GM23338 (cell line): ENCODE data around the gene L3MBTL1.

Experiments
- CREB1 ChIP-seq: fragments of 250-450 bp; sonication (Bioruptor Pico); IDR thresholded peaks from 2 replicates; pipeline ENCODE4 v1.5.0; 2020; ENCODE audit warnings: low read depth, mild to moderate bottlenecking, moderate library complexity
- EZH2 ChIP-seq: fragments of 200-600 bp; sonication (generic); IDR thresholded peaks from one replicate; pipeline ENCODE4 v1.8.0; 2017; ENCODE audit warnings: antibody characterized with exemption, mild to moderate bottlenecking, low read depth; ENCODE audit not compliant: unreplicated experiment
- EZH2phosphoT487 ChIP-seq: fragments of 200-600 bp; sonication (generic); IDR thresholded peaks from one replicate; pipeline ENCODE4 v1.8.1; 2018; ENCODE audit warnings: antibody characterized with exemption; ENCODE audit not compliant: unreplicated experiment
- POLR2AphosphoS5 ChIP-seq: IDR thresholded peaks from 2 replicates; pipeline ENCODE4 v1.6.1; 2016; ENCODE audit warnings: antibody characterized with exemption, low read depth
- ZNF114 ChIP-seq: fragments of 250-450 bp; sonication (Bioruptor Pico); IDR thresholded peaks from 2 replicates; pipeline ENCODE4 v1.5.0; 2020; ENCODE audit warnings: mild to moderate bottlenecking, moderate library complexity
- TF ChIP-seq, protein P1 (sequence below), 2 experiments: fragments of 200-600 bp in 1 of 2; sonication (generic) in 1 of 2; conservative IDR thresholded peaks; 2 replicates each; pipeline versions ENCODE4 v1.5.1 to v1.6.1; 2016 to 2017; ENCODE audit warnings: antibody characterized with exemption in 2 of 2, low read depth in 2 of 2, mild to moderate bottlenecking in 2 of 2, moderate library complexity in 1 of 2
- TF ChIP-seq, protein P2 (sequence below): IDR thresholded peaks from one replicate; pipeline ENCODE4 v1.6.1; 2018; ENCODE audit warnings: antibody characterized with exemption; ENCODE audit not compliant: unreplicated experiment
- TF ChIP-seq, protein P3 (sequence below): fragments of 250-450 bp; sonication (Bioruptor Pico); IDR thresholded peaks from 2 replicates; pipeline ENCODE4 v1.5.0; 2020; ENCODE audit warnings: mild to moderate bottlenecking, moderate library complexity
- TF ChIP-seq, protein P4 (sequence below): IDR thresholded peaks from 2 replicates; pipeline ENCODE4 v1.6.1; 2016; ENCODE audit warnings: antibody characterized with exemption

GRCh38 chr20:43542674-43543073 lies 35.2 kb downstream of the L3MBTL1 start:
- no peak for TF ChIP-seq EZH2
- TF ChIP-seq POLR2AphosphoS5: no peak
- TF ChIP-seq, protein P1, sequence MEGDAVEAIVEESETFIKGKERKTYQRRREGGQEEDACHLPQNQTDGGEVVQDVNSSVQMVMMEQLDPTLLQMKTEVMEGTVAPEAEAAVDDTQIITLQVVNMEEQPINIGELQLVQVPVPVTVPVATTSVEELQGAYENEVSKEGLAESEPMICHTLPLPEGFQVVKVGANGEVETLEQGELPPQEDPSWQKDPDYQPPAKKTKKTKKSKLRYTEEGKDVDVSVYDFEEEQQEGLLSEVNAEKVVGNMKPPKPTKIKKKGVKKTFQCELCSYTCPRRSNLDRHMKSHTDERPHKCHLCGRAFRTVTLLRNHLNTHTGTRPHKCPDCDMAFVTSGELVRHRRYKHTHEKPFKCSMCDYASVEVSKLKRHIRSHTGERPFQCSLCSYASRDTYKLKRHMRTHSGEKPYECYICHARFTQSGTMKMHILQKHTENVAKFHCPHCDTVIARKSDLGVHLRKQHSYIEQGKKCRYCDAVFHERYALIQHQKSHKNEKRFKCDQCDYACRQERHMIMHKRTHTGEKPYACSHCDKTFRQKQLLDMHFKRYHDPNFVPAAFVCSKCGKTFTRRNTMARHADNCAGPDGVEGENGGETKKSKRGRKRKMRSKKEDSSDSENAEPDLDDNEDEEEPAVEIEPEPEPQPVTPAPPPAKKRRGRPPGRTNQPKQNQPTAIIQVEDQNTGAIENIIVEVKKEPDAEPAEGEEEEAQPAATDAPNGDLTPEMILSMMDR (conservative IDR thresholded peaks at IDR 0.05; ENCODE audit: low read depth in 2 of 2): no peak
- TF ChIP-seq EZH2phosphoT487: no peak
- TF ChIP-seq CREB1 (CRISPR knock-in tag): no peak
- TF ChIP-seq, protein P2, sequence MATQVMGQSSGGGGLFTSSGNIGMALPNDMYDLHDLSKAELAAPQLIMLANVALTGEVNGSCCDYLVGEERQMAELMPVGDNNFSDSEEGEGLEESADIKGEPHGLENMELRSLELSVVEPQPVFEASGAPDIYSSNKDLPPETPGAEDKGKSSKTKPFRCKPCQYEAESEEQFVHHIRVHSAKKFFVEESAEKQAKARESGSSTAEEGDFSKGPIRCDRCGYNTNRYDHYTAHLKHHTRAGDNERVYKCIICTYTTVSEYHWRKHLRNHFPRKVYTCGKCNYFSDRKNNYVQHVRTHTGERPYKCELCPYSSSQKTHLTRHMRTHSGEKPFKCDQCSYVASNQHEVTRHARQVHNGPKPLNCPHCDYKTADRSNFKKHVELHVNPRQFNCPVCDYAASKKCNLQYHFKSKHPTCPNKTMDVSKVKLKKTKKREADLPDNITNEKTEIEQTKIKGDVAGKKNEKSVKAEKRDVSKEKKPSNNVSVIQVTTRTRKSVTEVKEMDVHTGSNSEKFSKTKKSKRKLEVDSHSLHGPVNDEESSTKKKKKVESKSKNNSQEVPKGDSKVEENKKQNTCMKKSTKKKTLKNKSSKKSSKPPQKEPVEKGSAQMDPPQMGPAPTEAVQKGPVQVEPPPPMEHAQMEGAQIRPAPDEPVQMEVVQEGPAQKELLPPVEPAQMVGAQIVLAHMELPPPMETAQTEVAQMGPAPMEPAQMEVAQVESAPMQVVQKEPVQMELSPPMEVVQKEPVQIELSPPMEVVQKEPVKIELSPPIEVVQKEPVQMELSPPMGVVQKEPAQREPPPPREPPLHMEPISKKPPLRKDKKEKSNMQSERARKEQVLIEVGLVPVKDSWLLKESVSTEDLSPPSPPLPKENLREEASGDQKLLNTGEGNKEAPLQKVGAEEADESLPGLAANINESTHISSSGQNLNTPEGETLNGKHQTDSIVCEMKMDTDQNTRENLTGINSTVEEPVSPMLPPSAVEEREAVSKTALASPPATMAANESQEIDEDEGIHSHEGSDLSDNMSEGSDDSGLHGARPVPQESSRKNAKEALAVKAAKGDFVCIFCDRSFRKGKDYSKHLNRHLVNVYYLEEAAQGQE: no peak
- TF ChIP-seq, protein P3, sequence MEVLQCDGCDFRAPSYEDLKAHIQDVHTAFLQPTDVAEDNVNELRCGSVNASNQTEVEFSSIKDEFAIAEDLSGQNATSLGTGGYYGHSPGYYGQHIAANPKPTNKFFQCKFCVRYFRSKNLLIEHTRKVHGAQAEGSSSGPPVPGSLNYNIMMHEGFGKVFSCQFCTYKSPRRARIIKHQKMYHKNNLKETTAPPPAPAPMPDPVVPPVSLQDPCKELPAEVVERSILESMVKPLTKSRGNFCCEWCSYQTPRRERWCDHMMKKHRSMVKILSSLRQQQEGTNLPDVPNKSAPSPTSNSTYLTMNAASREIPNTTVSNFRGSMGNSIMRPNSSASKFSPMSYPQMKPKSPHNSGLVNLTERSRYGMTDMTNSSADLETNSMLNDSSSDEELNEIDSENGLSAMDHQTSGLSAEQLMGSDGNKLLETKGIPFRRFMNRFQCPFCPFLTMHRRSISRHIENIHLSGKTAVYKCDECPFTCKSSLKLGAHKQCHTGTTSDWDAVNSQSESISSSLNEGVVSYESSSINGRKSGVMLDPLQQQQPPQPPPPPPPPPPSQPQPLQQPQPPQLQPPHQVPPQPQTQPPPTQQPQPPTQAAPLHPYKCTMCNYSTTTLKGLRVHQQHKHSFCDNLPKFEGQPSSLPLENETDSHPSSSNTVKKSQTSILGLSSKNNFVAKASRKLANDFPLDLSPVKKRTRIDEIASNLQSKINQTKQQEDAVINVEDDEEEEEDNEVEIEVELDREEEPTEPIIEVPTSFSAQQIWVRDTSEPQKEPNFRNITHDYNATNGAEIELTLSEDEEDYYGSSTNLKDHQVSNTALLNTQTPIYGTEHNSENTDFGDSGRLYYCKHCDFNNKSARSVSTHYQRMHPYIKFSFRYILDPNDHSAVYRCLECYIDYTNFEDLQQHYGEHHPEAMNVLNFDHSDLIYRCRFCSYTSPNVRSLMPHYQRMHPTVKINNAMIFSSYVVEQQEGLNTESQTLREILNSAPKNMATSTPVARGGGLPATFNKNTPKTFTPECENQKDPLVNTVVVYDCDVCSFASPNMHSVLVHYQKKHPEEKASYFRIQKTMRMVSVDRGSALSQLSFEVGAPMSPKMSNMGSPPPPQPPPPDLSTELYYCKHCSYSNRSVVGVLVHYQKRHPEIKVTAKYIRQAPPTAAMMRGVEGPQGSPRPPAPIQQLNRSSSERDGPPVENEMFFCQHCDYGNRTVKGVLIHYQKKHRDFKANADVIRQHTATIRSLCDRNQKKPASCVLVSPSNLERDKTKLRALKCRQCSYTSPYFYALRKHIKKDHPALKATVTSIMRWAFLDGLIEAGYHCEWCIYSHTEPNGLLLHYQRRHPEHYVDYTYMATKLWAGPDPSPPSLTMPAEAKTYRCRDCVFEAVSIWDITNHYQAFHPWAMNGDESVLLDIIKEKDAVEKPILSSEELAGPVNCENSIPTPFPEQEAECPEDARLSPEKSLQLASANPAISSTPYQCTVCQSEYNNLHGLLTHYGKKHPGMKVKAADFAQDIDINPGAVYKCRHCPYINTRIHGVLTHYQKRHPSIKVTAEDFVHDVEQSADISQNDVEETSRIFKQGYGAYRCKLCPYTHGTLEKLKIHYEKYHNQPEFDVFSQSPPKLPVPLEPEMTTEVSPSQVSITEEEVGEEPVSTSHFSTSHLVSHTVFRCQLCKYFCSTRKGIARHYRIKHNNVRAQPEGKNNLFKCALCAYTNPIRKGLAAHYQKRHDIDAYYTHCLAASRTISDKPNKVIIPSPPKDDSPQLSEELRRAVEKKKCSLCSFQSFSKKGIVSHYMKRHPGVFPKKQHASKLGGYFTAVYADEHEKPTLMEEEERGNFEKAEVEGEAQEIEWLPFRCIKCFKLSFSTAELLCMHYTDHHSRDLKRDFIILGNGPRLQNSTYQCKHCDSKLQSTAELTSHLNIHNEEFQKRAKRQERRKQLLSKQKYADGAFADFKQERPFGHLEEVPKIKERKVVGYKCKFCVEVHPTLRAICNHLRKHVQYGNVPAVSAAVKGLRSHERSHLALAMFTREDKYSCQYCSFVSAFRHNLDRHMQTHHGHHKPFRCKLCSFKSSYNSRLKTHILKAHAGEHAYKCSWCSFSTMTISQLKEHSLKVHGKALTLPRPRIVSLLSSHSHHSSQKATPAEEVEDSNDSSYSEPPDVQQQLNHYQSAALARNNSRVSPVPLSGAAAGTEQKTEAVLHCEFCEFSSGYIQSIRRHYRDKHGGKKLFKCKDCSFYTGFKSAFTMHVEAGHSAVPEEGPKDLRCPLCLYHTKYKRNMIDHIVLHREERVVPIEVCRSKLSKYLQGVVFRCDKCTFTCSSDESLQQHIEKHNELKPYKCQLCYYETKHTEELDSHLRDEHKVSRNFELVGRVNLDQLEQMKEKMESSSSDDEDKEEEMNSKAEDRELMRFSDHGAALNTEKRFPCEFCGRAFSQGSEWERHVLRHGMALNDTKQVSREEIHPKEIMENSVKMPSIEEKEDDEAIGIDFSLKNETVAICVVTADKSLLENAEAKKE (CRISPR knock-in tag): no peak
- no peak for TF ChIP-seq ZNF114 (CRISPR knock-in tag)
- TF ChIP-seq, protein P4, sequence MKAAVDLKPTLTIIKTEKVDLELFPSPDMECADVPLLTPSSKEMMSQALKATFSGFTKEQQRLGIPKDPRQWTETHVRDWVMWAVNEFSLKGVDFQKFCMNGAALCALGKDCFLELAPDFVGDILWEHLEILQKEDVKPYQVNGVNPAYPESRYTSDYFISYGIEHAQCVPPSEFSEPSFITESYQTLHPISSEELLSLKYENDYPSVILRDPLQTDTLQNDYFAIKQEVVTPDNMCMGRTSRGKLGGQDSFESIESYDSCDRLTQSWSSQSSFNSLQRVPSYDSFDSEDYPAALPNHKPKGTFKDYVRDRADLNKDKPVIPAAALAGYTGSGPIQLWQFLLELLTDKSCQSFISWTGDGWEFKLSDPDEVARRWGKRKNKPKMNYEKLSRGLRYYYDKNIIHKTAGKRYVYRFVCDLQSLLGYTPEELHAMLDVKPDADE: no peak
